Kidney epithelial cell (primary cell): ENCODE measurements around the gene BDKRB1. TPM values are rescaled to one million over a fixed set of nuclear protein-coding genes. Genes with fewer than 3 reads are reported as not detected.

Source experiments
- DNase-seq: peaks from one replicate; pipeline ENCODE4 v3.0.0-alpha.2; 2010; ENCODE audit warnings: low read depth
- H3K27me3 ChIP-seq: 2 replicates; pipeline ENCODE4 v1.6.0; 2011; ENCODE audit warnings: low read length; ENCODE audit not compliant: control insufficient read depth, insufficient read depth
- H3K36me3 ChIP-seq: 2 replicates; pipeline ENCODE4 v1.5.1; 2011; ENCODE audit warnings: low read length; ENCODE audit not compliant: control insufficient read depth, insufficient read depth
- H3K4me3 ChIP-seq: 2 replicates; pipeline ENCODE4 v1.5.1; 2011; ENCODE audit warnings: low read depth, mild to moderate bottlenecking, control low read depth, low read length
- total RNA-seq: library from RNA; depleted of rRNA; stranded (reverse); fragments of >200 nt; gene quantifications from 2 replicates; pipeline ENCODE4 v1.2.3, GENCODE V29; 2015
- TF ChIP-seq, protein P1 (sequence below): IDR thresholded peaks from 2 replicates; pipeline ENCODE4 v1.5.1; 2011; ENCODE audit warnings: mild to moderate bottlenecking, moderate library complexity, low read length, control low read depth, inconsistent platforms; ENCODE audit not compliant: insufficient read depth, poor library complexity, severe bottlenecking

Gene BDKRB1
- total RNA-seq, 1 donor from 2014 or later = 0.17 TPM

DNA sequence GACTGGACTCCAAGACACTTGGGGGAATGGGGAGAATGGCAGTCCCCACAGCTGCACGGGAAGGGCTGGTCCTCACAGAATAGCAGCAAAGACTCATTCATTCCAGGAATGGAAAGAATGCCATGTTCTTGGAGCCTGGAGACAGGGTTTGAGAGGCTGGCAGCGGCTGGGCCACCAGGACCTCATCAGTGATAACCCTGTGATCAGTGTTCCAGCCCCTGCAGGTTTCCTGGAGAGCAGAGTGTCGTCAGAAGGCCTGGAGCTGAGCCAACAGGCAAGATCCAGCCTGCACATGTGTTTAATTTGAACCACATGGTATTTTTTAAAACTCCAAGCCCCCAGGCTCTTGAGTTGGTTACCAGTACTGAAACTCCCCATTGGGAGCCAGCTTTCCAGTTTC, 11.3 kb downstream of the BDKRB1 start:
- Histone ChIP-seq H3K27me3 (no peaks in the 10 kb centered on the region), H3K4me3 (no peak overlapping the region), H3K36me3 (no peaks in the 10 kb centered on the region)
- TF ChIP-seq, protein P1, sequence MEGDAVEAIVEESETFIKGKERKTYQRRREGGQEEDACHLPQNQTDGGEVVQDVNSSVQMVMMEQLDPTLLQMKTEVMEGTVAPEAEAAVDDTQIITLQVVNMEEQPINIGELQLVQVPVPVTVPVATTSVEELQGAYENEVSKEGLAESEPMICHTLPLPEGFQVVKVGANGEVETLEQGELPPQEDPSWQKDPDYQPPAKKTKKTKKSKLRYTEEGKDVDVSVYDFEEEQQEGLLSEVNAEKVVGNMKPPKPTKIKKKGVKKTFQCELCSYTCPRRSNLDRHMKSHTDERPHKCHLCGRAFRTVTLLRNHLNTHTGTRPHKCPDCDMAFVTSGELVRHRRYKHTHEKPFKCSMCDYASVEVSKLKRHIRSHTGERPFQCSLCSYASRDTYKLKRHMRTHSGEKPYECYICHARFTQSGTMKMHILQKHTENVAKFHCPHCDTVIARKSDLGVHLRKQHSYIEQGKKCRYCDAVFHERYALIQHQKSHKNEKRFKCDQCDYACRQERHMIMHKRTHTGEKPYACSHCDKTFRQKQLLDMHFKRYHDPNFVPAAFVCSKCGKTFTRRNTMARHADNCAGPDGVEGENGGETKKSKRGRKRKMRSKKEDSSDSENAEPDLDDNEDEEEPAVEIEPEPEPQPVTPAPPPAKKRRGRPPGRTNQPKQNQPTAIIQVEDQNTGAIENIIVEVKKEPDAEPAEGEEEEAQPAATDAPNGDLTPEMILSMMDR = no peak
- no peak for DNase-seq

DNA sequence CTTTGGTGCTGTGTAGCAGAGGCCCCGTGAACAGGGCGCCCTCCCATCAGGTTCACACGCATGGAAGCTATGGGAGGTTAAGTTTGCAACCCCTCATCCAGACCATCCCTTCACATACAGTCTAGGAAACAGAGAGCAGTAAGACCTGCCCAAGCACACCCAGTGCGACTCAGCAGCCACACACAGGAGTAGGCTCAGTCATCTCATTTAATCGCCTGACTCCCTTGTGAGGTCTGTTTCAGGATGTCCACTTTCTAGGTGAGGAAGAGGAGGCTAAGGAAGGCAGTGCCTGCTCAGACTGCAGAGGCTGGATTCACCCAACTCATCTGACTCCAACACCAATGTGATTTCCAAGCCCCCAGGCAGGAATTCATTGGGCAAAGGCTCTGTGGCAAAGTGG, 11.9 kb downstream of the BDKRB1 start:
- no peaks in the 10 kb centered on the region for H3K27me3 ChIP-seq
- H3K4me3 ChIP-seq = no peak overlapping the region
- DNase-seq = no peak
- no peaks in the 10 kb centered on the region for H3K36me3 ChIP-seq
- TF ChIP-seq, protein P1 = no peak

DNA sequence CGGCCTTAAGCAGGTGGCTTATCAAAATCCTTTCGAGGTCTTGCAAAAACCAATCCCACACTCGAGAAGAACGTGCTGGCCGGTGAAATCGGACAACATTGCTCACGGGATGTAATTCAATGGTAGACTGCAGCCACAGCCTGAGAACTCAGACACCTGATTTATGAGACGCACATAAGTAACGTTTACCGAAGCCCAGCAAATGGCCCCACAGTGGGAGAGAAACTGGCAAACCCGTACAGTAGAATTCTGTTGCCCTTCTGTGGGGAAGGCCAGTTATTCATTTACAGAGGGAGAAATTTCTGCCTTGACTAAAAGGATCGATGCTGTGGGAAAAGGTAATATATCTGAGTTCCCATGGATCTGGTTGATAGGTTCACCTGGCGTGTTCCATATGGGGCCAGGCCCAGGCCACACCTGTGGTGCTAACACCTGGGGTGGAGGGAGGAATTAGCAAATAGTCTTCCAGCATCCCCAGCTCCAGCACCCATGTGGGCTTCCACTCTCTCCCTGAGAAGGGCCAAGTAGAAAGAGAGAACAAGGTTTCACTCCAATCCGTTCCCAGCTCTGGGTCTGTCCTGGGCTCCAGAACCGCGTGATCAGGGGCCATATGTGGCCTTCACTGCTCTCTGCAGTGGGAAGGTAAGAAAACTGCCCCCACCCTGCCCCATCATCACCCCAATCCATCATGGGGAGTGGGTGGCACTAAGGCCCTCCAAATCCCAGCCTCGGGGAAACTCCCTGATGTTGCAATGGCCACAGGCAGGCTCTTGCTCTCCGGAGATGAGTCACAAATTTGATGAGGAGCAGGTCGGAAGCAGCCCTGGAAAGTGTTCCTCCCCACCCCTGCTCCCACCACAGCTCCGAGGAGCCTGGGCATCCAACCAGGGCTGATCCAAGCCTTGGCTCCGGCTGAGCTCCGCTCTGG, 12.7 kb downstream of the BDKRB1 start:
- DNase-seq = peak; percentile 86
- Histone ChIP-seq H3K4me3 (no peak overlapping the region), H3K36me3 (no peaks in the 10 kb centered on the region), H3K27me3 (no peaks in the 10 kb centered on the region)
- TF ChIP-seq, protein P1 = no peak

DNA sequence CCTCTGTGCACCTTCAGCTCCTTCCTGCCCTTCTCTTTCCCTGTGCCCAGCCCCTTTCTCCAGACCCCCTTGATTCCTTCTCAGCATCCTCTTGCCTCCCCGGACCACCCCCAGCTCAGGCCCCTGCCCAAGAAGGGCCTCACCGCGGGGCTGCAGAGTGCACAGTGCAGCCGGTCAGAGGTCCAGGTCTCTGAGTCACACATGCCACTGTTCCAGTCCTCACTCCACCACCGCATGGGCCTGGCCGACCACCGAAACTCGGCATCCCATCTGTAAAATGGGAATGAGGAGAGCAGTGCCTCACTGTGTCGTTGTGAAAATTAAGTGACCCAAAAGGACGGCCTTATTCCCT, 13.3 kb downstream of the BDKRB1 start:
- Histone ChIP-seq H3K27me3 (no peaks in the 10 kb centered on the region), H3K36me3 (no peaks in the 10 kb centered on the region), H3K4me3 (no peak overlapping the region)
- no peak for DNase-seq
- TF ChIP-seq, protein P1 = no peak

DNA sequence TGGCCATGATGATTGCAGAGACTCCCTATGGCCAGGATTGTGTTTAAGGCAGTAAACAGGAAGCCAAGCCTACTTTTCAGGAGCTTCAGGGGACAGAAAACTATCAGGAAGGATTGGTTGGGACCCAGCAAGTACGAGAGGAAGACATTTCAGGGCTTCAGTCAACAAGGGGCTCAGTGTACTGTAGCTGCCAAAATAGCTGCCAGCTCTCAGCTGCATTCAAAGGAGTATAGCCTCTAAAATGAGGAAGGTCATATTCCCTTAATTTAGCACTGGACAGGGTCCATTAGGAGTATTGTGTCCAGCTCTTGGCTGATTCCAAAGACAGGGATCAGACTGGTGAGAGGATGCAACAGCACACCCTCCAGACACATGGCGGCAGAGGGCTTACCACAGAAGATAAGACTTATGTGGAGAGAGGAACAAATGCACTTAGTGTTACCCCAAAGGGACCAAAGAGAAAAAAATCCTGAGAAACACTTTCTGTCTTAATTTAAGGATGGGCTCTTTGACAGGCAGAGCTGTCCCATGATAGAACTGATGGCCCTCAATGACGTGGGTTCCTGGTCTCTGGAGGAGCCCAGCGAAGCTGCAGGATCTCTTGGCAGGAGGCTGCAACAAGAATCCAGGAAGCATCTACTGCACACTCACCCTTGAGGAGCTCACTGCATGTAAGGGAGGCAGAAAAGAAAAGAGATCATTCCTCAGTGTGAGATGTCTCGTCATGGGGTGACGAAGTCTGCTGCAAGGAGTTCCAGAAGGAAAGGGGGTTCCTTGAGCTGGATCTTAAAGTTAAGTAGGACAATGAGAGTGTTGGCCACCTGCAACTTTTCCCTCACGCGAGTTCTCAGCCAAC, 14.8 kb downstream of the BDKRB1 start:
- TF ChIP-seq, protein P1 = no peak
- H3K36me3 ChIP-seq = no peaks in the 10 kb centered on the region
- no peaks in the 10 kb centered on the region for H3K27me3 ChIP-seq
- DNase-seq = no peak
- H3K4me3 ChIP-seq = no peak overlapping the region
